ENCODE data around the gene RPS5.

RPS5 gene

DNA sequence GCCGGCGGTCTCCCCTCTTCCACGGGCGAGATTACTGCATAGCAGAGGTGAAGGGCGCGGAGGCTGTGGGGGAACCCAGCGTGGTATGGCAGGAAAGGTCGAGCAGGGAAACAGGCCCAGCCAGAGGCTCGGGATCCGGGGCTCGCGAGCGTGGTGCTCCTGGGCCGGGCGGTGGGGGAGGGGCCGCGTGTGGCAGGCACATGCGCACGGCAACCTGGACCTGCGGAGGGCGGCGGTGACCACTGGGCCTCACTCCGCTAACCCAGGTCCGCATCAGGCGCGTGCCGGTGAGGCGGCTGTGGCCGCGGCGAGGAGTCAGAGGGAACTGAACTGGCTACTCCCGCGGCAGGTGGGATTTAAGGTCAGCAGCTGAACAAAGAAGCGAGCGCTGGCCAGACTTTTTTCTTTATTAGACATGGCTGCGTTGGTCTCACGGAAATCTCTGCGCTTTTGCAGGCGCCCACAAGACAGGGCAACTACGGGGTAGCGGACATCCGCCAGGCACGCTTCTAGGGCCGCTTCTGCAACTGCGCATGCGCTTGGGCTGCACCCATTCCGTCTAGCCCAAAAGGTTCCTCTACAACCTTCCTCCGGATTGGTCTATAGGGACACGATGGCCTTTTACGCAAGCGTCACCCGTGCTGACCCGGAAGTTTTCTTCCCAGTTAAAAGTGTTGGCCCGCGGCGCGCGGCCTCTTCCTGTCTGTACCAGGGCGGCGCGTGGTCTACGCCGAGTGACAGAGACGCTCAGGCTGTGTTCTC is at the start of gene RPS5:
Gene RPS5 (plus strand): TSS at position 694 of the 762 bp plus-strand sequence. CDS start 869 bp downstream, outside the sequence.
- TF ChIP-seq GATA3 (IDR thresholded peaks at IDR 0.05; ENCODE audit: low read depth, low read length) = no peak
- no peak for TF ChIP-seq GATA2 (IDR thresholded peaks at IDR 0.05; ENCODE audit: low read depth, low read length)

DNA sequence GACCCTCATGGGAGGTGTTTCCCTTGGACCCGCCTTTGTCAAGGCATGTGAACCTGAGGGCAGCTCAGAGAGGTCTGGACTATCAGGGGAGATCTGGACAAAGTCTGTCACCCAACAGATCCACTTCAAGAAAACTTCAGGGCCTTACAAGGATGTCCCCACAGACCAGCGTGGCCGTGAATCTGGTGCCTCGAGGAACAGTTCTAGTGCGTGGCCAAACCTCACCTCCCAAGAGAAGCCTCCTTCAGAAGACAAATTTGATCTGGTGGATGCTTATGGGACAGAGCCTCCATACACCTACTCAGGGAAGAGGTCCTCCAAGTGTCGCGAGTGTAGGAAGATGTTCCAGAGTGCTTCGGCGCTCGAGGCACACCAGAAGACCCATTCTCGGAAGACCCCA is 48.7 kb upstream of the RPS5 start:
- TF ChIP-seq GATA2 (IDR thresholded peaks at IDR 0.05; ENCODE audit: low read depth, low read length) = no peak
- no peak for TF ChIP-seq GATA3 (IDR thresholded peaks at IDR 0.05; ENCODE audit: low read depth, low read length)

DNA sequence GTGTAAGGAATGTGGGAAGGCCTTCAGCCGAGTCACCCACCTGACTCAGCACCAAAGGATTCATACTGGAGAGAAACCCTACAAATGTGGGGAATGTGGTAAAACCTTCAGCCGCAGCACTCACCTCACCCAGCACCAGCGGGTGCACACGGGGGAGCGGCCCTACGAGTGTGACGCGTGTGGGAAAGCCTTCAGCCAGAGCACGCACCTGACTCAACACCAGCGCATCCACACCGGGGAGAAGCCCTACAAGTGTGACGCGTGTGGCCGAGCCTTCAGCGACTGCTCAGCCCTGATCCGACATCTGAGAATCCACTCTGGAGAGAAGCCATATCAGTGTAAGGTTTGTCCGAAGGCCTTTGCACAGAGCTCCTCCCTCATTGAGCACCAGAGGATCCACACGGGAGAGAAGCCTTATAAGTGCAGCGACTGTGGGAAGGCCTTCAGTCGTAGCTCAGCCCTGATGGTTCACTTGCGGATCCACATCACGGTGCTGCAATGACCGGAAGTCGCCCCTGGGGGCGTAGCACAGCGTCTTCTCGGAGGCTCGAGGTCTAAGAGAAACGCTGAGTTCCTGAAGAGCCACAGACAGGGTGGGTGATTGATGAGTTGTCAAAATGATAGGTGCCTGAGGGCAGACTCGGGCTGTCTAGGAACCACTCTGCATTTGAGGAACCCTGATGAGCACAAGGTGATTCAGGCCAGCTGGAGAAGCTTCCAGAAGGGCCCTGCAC is 48.1 kb upstream of the RPS5 start:
- TF ChIP-seq GATA2 (IDR thresholded peaks at IDR 0.05; ENCODE audit: low read depth, low read length) = no peak
- no peak for TF ChIP-seq GATA3 (IDR thresholded peaks at IDR 0.05; ENCODE audit: low read depth, low read length)

DNA sequence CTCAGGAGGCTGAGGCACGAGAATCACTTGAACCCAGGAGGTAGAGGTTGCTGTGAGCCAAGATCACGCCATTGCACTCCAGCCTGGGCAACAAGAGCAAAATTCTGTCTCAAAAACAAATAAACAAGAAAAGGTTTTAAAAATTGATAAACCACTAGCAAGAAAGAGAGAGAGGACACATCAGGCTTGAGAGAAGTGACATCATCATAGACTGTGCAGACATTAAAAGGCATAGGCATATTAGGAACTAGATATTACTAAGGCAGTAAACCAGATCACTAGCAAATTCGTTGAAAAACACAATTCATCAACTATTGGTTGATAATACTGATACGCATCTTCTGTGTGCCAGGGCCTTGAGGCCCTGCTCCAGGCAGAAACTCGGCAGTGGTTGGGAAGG is 41.5 kb upstream of the RPS5 start:
- TF ChIP-seq GATA2 (IDR thresholded peaks at IDR 0.05; ENCODE audit: low read depth, low read length) (no peak), GATA3 (IDR thresholded peaks at IDR 0.05; ENCODE audit: low read depth, low read length) (no peak)

DNA sequence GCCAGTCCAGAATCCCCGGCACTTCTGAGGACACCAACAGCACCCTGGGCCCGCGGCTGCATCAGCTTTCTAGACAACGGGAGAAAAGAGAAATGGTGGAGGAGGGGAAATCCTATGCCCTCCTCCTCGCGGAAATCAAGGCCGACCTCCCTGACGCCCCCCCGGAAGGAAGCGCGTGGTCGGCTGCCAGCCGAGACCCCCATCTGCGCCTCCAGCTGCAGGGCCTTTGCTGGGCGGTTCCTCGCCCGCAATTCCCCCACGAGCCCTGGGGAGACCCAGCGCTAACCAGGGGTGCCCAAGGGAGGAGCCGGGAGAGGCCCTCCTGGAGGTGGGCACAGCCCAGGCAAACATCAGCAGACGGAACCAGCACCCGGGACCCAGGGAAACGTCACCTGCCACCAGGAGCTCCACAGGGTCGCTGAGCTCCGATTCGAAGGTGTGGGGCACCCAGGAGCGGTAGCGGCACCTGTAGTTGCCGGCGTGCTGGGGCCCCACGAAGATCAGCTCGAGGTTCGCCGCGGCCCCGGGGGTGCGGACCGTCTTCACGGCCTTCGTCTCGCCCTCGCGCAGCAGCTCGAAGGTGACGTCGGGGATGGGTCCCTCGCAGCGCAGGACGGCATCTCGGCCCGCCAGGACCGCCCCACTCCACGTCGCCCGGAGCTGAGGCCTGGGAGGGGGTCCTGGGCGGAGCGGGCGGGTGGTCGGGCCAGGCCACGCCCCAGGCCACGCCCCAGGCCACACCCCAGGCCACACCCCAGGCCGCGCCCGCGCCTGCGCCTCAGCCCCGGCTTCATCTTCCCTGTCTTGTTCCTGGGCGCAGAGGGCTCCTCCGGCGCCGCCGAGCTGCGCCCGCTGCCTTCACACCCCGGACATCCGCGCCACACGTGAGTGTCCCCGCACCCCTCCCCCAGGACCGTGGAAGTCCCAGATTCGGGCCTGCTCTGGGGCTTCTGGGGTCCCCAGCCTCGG is 39.8 kb upstream of the RPS5 start:
- no peak for TF ChIP-seq GATA2 (IDR thresholded peaks at IDR 0.05; ENCODE audit: low read depth, low read length)
- TF ChIP-seq GATA3 (IDR thresholded peaks at IDR 0.05; ENCODE audit: low read depth, low read length) = no peak

DNA sequence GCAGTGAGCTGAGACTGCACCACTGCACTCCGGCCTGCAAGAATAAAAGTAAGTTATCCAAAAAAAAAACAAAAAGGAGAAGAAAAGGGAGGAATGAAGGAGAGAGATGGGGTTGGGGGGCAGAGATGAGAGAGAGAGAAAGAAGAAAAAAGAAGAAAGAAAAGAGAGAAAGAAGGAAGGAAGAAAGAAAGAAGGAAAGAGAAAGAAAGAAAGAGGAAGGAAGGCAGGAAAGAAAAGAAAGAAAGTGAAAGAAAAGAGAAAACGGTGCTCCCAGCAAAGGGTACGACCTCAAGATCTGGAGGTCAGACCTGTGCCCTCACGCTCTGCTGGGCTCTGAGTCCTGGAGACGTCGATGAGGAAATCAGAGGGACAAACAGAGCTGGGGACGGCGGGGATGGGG is 37.5 kb upstream of the RPS5 start:
- TF ChIP-seq GATA3 (IDR thresholded peaks at IDR 0.05; ENCODE audit: low read depth, low read length) (no peak), GATA2 (IDR thresholded peaks at IDR 0.05; ENCODE audit: low read depth, low read length) (no peak)

DNA sequence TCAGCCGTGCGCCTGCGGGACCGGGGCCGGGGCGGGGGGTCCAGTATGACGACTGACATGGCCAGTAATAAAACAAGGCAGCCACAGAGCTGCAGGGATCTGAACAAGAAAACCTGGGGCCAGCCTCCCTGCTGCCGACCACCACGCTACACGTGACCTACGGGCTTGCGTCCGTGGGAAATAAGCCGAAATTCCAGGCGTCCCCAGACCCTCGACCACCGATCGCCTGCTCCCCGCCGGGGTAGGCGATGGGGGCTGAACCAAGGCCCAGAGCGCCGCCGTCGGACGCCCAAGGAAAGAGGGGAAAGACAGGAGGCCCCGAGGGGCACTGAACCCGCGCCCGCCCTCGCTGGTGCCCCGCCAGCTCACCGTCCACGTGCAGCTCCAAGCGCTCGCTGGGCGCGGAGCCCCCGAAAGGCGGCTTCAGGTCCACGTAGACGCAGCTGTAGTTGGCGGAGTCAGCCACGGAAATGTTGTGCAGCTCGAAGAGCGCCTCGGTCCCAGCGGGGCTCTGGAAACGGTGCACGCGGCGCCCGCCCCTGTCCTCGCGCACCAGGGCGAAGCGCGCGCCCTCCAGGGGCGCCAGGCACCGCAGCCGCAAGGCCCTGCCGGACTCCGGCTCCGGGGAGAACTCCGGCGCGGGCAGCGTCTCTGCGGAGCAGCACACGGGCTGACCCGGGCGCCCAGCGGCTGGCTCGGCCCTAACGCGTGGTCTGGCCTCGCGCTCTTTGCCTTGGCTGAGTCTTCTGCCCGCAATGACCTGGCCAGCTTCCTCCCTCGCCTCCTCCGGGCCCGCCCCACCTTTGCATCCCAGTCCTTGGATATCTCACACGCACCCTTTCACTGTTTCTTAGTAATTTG is 36.8 kb upstream of the RPS5 start:
- no peak for TF ChIP-seq GATA2 (IDR thresholded peaks at IDR 0.05; ENCODE audit: low read depth, low read length)
- TF ChIP-seq GATA3 (IDR thresholded peaks at IDR 0.05; ENCODE audit: low read depth, low read length) = no peak

DNA sequence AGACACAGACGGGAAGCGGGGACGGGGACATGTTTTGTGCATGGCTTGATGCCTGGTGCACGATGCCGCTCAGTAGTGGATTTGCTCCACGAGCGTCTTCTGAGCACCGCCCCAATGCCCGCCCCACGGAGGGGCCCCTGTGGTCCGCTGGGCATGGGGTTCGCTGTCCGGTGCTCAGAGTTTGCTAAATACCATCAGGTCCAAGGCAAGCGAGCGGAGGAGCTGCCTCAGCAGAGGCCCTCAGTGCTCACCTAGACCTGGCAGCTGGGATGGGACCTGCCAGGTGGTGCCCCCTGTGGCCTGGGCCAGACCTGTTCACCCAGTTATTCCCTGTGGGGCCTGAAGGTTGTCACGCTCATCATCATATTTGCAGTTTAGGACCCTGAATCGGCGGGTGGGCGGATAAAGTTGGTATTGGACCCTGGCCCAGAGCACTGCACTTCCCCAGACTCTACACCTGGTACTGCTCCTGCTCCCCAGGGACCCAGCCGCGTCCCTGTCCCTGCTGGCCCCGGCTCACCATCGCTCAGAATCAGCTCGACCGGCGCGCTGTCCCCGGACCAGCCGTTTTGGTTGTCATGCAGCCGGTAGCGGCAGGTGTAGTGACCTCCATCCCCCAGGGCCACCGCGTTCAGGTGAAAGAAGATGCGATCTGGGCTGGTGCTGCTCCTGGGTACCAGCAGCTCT is 36.1 kb upstream of the RPS5 start:
- TF ChIP-seq GATA3 (IDR thresholded peaks at IDR 0.05; ENCODE audit: low read depth, low read length) = no peak
- no peak for TF ChIP-seq GATA2 (IDR thresholded peaks at IDR 0.05; ENCODE audit: low read depth, low read length)

DNA sequence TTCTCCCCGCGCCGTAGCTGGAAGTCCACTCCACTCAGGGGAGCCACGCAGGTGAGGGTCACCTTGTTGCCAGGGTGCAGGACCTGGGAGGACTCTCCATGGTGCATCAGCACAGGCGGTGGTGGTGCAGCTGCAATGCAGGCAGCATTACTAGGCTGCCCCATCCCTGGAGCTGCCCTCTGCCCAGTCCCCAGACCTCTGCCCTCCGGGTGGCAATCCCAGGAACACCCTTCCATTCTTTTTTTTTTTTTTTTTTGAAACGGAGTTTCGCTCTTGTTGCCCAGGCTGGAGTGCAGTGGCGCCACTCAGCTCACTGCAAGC is 35.6 kb upstream of the RPS5 start:
- TF ChIP-seq GATA3 (IDR thresholded peaks at IDR 0.05; ENCODE audit: low read depth, low read length) (no peak), GATA2 (IDR thresholded peaks at IDR 0.05; ENCODE audit: low read depth, low read length) (no peak)

DNA sequence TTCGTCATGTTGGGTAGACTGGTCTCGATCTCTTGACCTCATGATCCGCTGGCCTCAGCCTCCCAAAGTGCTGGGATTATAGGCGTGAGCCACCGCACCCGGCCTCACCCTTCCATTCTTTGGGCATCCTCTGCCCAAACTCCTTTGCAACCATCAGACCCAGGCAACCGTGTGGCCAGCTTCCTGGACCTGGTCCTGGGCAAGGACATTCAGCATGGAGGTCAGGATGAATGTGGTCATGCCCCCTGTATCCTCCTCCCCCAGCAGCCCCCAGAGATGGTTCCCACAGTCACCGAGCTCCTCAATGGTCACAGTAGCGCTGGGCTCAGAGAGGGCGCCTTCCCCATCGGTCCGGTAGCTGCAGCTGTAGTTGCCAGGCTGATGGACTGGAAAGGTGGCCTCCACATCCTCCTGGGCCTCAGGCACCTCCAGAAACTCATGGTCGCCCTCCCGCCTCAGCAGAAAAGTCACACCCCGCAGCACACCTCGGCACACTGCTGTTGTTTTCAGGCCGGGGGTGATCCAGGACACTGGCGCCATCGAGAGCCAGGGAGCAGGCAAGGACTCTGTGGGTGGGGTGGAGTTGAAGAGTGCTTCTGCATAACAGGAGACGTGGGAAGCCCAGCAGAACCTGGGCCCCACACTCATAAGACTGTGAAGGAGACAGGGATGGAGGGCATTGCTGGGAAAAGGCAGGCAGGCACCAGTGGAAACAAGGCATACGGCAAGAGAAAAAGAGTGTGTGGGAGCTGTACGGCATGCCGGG is 34.9 kb upstream of the RPS5 start:
- TF ChIP-seq GATA3 (IDR thresholded peaks at IDR 0.05; ENCODE audit: low read depth, low read length) = no peak
- no peak for TF ChIP-seq GATA2 (IDR thresholded peaks at IDR 0.05; ENCODE audit: low read depth, low read length)

DNA sequence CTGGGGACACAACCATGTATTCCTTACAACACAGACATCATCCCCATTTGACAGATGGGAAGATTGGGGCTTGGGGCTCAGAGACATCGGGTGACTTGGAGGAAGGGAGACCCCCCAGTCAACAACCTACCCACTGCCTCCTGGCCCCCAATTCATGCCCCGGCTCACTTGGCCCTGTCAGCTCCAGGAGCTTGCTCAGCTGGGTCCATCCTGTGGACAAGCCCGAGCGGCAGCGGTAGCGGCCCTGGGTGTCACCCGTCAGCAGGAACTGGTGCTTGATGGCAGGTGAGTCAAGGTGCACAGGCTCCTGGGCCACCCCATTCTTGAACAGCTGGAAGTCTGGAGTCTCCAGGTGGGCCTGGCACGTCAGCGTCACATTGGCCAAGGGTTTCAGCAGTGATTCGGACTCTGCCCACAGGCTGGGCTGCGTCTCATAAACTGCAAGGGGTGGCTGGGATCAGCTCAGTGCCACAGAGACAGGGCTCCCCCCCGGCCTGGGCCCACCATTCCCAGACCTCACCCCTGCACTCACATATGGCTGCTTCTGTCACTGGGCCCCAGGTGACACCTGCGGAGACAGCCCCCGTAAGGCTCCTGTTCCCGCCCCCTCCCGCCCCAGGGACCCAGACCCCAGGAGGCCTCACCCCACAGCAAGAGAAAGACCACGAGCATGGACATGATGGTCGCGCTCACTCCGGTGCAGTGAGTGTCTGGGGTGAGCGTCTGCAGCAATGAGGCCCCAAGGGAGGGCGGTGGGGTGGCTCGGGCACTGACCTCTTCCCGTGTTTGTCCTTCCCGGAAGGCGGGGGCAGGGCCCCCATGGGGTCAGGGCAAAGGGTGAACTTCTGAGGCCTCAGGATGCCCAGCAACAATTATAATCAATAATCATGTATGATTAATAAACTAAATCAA is 34.1 kb upstream of the RPS5 start, which contains the start of gene A1BG:
Gene A1BG (minus strand): TSS at position 733 of the 912 bp plus-strand sequence. CDS start 55 bp downstream, at position 678.
- no peak for TF ChIP-seq GATA2 (IDR thresholded peaks at IDR 0.05; ENCODE audit: low read depth, low read length)
- TF ChIP-seq GATA3 (IDR thresholded peaks at IDR 0.05; ENCODE audit: low read depth, low read length) = no peak

Data from SH-SY5Y (cell line).